RWPE1 (cell line): Measurements from ENCODE around the gene MORC2.
A peak's percentile ranks its signal among the peaks of the same experiment; 100 is the strongest.

Experiments
- CTCF ChIA-PET: fragments of 350-600 bp; sonication (Branson Sonifier 250); formaldehyde crosslinking; extraction: SDS; loops from one replicate; lab custom pipeline; 2021; lab: Yijun Ruan, JAX
- POLR2A ChIA-PET: fragments of 400-600 bp; formaldehyde crosslinking; extraction: SDS; loops from one replicate; lab custom pipeline; 2020; ENCODE audit warnings: antibody characterized with exemption; ENCODE audit not compliant: low non-redundant PET; lab: Yijun Ruan, JAX
- DNase-seq: peaks from one replicate; pipeline ENCODE4 v3.0.0; 2012; ENCODE audit warnings: low spot score
- H3K27ac ChIP-seq: fragments of 450-650 bp; 2 replicates; pipeline ENCODE4 v1.5.1; 2017
- CTCF ChIP-seq: fragments of 450-650 bp; conservative IDR thresholded peaks from 2 replicates; pipeline ENCODE4 v1.5.1; 2017; ENCODE audit warnings: low read depth, mild to moderate bottlenecking

Gene MORC2

GRCh38 chr22:30892731-30893221 is 75.8 kb downstream of the MORC2 start:
- ChIA-PET CTCF (no interaction called here), POLR2A (interaction anchor here (1.1 kb wide), 1 partner anchor 75 kb away, joined by 8 read pairs; no protein-coding TSS in a partner anchor)
- DNase-seq, result no peak
- TF ChIP-seq CTCF, result no peak
- no peak overlapping the region for H3K27ac ChIP-seq

- ChIA-PET POLR2A (interaction anchor here (0.6 to 1.1 kb wide), 2 partner anchors 76 to 1966 kb away, joined by 3 to 8 read pairs; no protein-coding TSS in a partner anchor), CTCF (no interaction called here)
- H3K27ac ChIP-seq, result no peak overlapping the region
- DNase-seq, result no peak
- TF ChIP-seq CTCF, result no peak
Measured at GRCh38 chr22:30892286-30892685, 76.3 kb downstream of the MORC2 start.

GRCh38 chr22:30891781-30892180 is 76.8 kb downstream of the MORC2 start:
- H3K27ac ChIP-seq, result 0 out of 2 replicates have a peak overlapping the region, but pooled peaks have one; percentile 4
- no peak for DNase-seq
- ChIA-PET POLR2A (interaction anchor here (0.6 kb wide), 1 partner anchor 1966 kb away, joined by 3 read pairs; no protein-coding TSS in a partner anchor), CTCF (interaction anchor here (0.6 kb wide), 1 partner anchor 757 kb away, joined by 3 read pairs; no protein-coding TSS in a partner anchor)
- no peak for TF ChIP-seq CTCF

- CTCF ChIA-PET, result interaction anchor here (0.6 kb wide), 1 partner anchor 757 kb away, joined by 3 read pairs; no protein-coding TSS in a partner anchor
- no peak for TF ChIP-seq CTCF
- POLR2A ChIA-PET, result no interaction called here
- no peak for DNase-seq
- 0 out of 2 replicates have a peak overlapping the region, but pooled peaks have one; percentile 4 for H3K27ac ChIP-seq
Measured at GRCh38 chr22:30891443-30891755, 77.2 kb downstream of the MORC2 start.

- DNase-seq, result peak; percentile 10
- TF ChIP-seq CTCF, result peak; percentile 56
Measured at GRCh38 chr22:30890686-30891442, 77.7 kb downstream of the MORC2 start.

GRCh38 chr22:30889996-30890480 is 78.5 kb downstream of the MORC2 start:
- CTCF ChIA-PET, result interaction anchor here (0.5 to 0.6 kb wide), 2 partner anchors 30 to 160 kb away, joined by 3 to 4 read pairs; no protein-coding TSS in a partner anchor
- no peak overlapping the region for H3K27ac ChIP-seq
- POLR2A ChIA-PET, result no interaction called here
- no peak for DNase-seq
- TF ChIP-seq CTCF, result no peak

More at GRCh38 chr22:30890686-30891442, 77.7 kb downstream of the MORC2 start:
- CTCF ChIA-PET, result interaction anchor here (0.6 kb wide), 3 partner anchors 29 to 756 kb away, joined by 3 to 4 read pairs (median 3); no protein-coding TSS in a partner anchor
- POLR2A ChIA-PET, result no interaction called here
- H3K27ac ChIP-seq, result 0 out of 2 replicates have a peak overlapping the region, but pooled peaks have one; percentile 4
